Skin epidermis (tissue), 12 donors: Measurements from ENCODE around the gene TRIM47.
"Not testable (repeated sequence)": the region's sequence is repeated elsewhere in the genome, so short reads cannot be mapped to it uniquely, and the experiment has no call there.

Experiments
- H3K27ac ChIP-seq, 21 experiments: fragments of 200-600 bp; sonication (generic) in 11 of 21; one replicate each; pipeline ENCODE4 v1.5.0; 2020; ENCODE audit warnings: mild to moderate bottlenecking in 3 of 21, inconsistent platforms in 2 of 21, moderate library complexity in 2 of 21
- H3K4me3 ChIP-seq, 7 experiments: fragments of 200-600 bp; sonication (generic) in 2 of 7; one replicate each; pipeline ENCODE4 v1.5.0; 2020; ENCODE audit warnings: inconsistent platforms in 2 of 7, mild to moderate bottlenecking in 2 of 7, moderate library complexity in 1 of 7

Gene TRIM47

GRCh38 chr17:75893305-75894048, 15.1 kb upstream of the TRIM47 start:
- no peak overlapping the region for H3K4me3 ChIP-seq
- peak overlapping the region in 6 of 21 experiments; percentile 85 to 95 (median 90) for H3K27ac ChIP-seq

DNA sequence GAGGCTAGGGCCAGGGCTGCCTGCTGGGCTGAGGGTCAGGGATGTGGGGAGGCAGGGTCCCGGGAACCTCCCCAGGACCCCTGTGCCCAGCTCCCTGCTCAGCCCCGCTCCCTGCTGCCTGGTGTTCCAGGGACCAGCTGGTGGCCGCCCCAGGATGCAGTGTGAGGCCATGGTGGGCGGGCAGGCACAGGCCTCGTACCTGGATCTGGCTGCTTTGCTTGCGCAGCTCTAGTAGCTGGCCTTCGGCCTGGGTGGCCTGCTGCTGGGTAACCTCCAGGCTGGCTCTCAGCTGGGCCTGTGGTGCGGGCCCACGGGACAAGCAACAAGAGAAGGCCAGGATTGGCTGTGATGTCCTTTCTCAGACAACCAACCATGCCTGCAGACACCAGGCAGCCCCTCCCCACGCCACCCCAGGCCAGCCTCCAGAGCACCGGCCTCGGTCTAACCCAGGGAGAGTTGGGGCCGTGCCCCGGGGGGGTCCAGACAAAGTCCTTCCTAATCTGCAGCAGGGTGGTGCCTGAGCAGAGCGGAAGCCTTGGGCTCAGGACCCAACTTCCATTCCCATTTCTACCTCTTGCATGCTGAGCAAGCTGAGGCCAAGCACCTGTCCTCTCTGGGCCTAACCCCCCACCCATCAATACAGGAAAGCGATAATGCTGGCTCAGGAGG, 14.3 kb upstream of the TRIM47 start:
- no peak overlapping the region for H3K4me3 ChIP-seq
- H3K27ac ChIP-seq = peak overlapping the region in 1 of 21 experiments; percentile 17

GRCh38 chr17:75891605-75892555, 13.5 kb upstream of the TRIM47 start:
- H3K4me3 ChIP-seq = no peak overlapping the region
- no peak overlapping the region for H3K27ac ChIP-seq

DNA sequence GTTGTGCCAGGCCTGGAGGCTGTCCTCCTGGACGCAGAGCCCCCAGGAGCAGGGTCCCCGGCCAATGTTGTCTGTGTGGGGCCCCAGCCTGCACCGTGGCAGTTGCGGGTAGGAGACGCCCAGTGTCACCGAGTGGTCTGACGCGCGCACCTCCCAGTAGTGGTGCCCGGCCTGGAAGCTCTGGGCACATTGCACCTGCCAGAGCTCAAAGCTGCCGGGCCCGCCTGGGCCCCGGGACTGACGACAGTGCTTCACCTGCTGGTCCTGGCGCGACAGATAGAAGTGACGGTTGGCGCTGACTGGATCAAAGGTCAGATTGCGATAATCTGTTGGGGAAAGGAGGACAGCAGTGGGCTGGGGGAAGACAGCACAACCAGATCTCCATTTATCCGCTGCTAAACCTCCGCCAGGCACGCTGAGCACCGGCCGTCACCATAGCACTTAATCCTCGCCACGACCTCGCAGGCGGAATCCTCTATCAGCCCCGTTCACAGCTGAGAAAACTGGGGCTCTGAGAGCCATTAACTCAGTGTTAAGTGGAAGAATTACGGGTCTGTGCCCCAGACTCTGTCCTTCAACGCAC, 12.7 kb upstream of the TRIM47 start:
- Histone ChIP-seq H3K4me3 (no peak overlapping the region), H3K27ac (no peak overlapping the region)

DNA sequence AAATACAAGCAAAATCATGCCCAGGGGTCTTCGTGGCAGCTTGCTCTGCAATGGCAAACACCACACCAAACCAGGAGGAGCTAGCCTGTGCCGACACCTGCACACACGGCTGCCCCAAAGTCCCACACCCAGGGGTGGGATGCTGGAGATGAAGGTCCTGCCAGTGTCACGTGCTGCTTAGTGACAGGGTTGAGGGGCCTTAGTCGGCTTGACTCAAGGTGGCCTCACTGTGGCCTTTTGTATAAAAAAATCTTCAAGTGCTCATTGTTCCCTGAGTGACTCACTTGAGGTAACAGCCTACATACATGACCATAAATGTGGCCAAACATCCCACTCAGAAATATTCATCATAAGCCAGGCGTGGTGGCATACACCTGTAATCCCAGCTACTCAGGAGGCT, 11.1 kb upstream of the TRIM47 start:
- no peak overlapping the region for H3K27ac ChIP-seq
- no peak overlapping the region for H3K4me3 ChIP-seq

DNA sequence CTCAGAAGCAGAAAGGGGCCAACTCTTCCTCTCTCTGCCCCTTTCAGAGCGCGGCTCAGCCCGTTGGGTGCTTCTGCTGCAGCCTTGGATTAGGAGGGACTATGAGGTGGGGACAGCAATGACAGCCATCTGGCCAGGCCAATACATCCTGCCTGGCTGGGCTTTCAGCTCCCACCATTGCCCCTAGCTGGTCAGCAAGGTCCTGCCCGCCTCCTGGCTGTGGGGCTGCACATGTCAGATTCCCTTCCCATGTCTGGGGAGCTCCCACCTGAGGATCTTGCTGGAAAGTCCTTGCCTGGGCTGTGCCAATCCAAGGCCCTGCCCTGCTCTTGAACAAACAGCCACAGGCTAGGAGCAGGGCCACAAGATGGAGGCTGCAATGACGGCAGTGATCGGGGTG, 10.1 kb upstream of the TRIM47 start:
- no peak overlapping the region for H3K27ac ChIP-seq

GRCh38 chr17:75885860-75886259, 7.5 kb upstream of the TRIM47 start:
- H3K4me3 ChIP-seq = not testable (repeated sequence)

More for the DNA sequence above, 10.1 kb upstream of the TRIM47 start:
- H3K4me3 ChIP-seq = no peak overlapping the region

GRCh38 chr17:75885431-75885830, 7.0 kb upstream of the TRIM47 start:
- Histone ChIP-seq H3K4me3 (no peak overlapping the region), H3K27ac (no peak overlapping the region)

More at GRCh38 chr17:75885860-75886259, 7.5 kb upstream of the TRIM47 start:
- H3K27ac ChIP-seq = not testable (repeated sequence)

DNA sequence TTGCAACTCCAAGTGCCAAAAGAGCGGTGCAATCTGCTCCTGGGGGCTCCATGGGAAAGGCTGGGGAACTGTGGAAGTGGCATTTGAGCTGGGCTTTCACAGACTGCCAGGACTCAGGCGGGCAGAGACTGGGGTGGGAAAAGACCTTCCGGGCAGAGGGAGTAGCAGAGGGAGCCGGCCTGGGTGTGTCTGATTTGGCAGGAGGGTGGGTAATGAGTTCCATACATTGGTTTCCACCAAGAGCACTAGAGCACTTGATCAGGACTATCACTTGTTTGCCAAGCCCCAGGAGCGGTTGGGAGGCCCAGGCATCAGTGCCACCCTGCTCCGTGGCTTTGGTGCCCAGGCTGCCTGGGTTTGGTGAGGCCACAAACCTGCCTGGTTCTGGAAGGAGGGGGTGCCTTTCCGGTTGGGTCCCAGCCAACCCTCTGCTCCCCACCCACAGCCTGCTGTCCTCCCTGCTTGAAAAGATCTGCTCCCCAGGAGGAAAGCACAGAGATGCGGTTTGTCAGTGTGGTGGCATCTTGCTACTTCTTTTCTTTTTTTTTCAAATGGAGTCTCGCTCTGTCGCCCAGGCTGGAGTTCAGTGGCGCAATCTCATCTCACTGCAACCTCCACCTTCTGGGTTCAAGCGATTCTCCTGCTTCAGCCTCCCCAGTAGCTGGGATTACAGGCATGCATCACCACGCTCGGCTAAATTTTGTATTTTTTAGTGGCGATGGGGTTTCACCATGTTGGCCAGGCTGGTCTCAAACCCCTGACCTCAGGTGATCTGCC, 3.5 kb upstream of the TRIM47 start:
- Histone ChIP-seq H3K4me3 (no peak overlapping the region), H3K27ac (peak overlapping the region in 10 of 21 experiments; percentile 1 to 66 (median 42))

- Histone ChIP-seq H3K27ac (no peak overlapping the region), H3K4me3 (no peak overlapping the region)
Observed at GRCh38 chr17:75880266-75880665, 1.9 kb upstream of the TRIM47 start.

DNA sequence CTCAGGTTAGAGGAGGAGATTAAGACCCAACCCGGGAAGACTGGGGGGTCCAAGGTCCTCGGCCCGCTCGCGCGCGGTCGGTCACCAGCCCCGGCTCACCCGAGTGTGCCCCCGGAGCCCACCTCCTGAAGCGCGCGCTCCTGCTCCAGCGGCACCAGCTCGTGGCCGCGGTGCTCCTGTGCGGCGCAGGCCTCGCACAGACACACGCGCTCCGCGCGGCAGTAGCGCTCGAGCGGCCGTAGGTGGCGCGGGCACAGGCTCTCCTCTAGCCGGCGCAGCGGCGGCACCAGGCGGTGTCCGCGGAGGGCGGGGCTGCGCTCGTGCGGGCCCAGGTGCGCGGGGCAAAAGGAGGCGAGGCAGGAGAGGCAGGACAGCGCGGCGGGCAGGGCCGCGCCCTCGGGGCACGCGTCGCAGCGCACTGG, 618 bp downstream of the TRIM47 start:
- Histone ChIP-seq H3K4me3 (peak overlapping the region; percentile 52 to 82 (median 69)), H3K27ac (peak overlapping the region; percentile 73 to 99 (median 94))

- peak overlapping the region; percentile 73 to 99 (median 94) for H3K27ac ChIP-seq
- H3K4me3 ChIP-seq = peak overlapping the region; percentile 52 to 82 (median 69)
Observed at GRCh38 chr17:75876938-75877751, 1.2 kb downstream of the TRIM47 start.

GRCh38 chr17:75876190-75876937, 2.0 kb downstream of the TRIM47 start:
- peak overlapping the region; percentile 52 to 82 (median 69) for H3K4me3 ChIP-seq
- H3K27ac ChIP-seq = peak overlapping the region; percentile 38 to 99 (median 94)

DNA sequence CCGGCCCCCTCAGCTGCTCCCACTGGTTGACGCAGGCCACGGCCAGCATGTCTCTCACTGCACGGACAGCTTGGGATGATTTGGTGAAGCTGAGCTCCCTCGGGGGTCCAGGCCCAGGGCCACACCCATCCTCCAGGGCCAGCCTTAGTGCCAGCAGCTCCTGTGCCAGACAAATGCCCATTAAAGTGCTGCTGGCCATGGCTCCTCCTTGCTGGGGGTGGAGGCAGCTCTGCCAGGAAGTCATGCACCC, 2.5 kb downstream of the TRIM47 start:
- H3K4me3 ChIP-seq = peak overlapping the region; percentile 52 to 82 (median 69)
- H3K27ac ChIP-seq = peak overlapping the region in 20 of 21 experiments; percentile 81 to 99 (median 94)

GRCh38 chr17:75875182-75875939, 3.0 kb downstream of the TRIM47 start:
- Histone ChIP-seq H3K4me3 (peak overlapping the region; percentile 52 to 82 (median 69)), H3K27ac (peak overlapping the region in 20 of 21 experiments; percentile 81 to 99 (median 94))

DNA sequence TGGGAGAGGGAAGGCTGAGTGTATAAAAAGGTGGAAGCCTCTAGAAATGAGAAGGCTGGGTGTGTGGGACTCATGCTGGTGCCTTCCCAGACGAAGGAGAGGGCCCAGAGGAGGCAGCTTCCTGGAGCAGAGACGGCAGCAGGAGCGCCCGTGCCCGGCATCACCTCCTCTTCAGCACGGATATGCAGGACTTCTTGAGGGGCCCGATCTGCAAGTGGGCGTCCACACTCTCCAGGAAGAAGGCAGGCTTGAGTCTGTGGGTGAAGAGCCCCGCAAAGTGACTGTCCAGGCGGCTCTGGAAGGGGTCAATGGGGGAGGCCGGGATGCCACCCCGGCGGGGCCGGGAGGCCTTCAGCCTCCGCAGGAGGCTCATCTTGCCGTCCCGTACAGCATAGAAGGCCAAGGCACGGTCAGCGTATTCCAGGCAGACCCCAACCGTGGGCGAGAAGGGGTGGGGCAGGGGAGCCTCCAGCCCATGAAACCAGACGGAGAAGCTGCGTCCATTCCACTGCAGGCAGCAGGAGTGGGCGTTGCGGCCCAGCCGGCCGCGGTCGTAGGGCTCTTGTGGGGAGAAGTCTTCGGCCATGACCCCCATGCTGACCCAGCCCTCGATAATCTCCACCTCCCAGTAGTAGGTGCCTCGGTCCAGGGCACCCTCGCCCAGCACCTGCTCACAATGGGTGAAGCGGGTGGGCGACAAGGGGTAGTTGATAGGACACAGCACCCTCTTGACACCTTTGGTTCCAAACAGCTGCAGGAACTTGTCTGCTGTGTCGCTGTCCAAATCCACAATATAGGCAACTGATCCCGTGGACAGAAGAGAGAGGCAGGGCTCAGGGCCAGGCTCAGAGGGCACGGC, 3.8 kb downstream of the TRIM47 start:
- no peak overlapping the region for H3K4me3 ChIP-seq

More for the DNA sequence above, 3.8 kb downstream of the TRIM47 start:
- peak overlapping the region in 18 of 21 experiments; percentile 81 to 99 (median 94) for H3K27ac ChIP-seq
